Measurements from ENCODE around the gene SUPT5H.
A peak's percentile ranks its signal among the peaks of the same experiment; 100 is the strongest.
"Not testable (repeated sequence)": the region's sequence is repeated elsewhere in the genome, so short reads cannot be mapped to it uniquely, and the experiment has no call there.

The SUPT5H gene

GRCh38 chr19:39426170-39426569 lies 19.2 kb upstream of the SUPT5H start:
- no peak for DNase-seq

DNA sequence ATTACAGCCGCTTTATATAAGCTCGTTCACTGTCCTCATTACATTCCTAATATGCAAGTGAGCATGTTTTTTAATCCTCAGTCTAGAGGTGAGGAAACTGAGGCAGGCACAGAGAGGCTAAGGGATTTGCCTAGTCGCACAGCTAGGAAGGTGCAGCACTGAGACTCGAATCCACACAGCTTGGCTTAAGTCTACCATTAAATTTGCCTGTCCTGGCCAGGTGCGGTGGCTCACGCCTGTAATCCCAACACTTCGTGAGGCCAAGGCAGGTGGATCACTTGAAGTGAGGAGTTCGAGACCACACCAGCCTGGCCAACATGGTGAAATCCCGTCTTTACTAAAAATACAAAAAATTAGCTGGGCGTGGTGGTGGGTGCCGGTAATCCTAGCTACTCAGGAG lies 17.7 kb upstream of the SUPT5H start:
- DNase-seq: no peak

GRCh38 chr19:39428283-39429112 lies 16.9 kb upstream of the SUPT5H start:
- DNase-seq: no peak

DNA sequence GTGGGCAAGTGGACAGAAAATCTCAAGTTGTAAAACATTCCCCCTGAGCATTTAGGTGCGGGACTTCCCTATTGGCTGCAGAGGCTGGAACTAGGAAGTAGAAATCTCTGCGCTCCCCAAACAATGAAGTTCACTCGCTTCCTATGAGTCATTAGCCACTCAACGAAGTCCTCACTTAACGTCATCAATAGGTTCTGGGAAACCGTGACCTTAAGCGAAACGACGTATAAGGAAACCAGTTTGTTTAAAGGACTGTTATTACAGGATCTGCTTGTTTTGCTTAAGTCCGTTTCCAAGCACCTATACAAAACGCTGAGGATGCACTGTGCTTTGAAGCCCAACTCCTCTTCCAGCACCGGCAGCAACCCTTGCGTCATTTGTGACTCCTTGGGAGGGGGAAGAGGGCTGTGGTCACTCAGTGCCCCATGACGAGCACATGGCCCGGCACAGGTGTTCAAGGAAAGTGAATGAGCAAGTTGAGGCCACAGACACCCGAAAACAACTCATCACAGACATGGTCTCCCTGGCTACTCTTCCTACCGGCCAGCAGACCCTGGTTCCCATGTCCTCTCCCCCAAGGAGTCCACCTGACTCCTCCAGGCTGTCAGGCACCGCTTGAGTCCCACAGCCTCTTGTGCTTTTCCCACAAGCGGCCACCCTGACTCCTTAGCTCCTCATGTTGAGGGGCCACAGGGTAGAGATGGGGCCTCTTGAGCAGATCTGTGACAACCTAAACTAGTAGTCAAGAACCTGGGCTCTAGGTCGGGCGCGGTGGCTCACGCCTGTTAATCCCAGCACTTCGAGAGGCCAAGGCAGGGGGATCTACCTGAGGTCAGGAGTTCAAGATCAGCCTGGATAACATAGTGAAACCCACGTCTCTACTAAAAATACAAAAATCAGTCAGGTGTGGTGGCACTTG lies 14.4 kb upstream of the SUPT5H start:
- no peak for DNase-seq

GRCh38 chr19:39432677-39433025 lies 12.7 kb upstream of the SUPT5H start:
- no peak for DNase-seq

DNA sequence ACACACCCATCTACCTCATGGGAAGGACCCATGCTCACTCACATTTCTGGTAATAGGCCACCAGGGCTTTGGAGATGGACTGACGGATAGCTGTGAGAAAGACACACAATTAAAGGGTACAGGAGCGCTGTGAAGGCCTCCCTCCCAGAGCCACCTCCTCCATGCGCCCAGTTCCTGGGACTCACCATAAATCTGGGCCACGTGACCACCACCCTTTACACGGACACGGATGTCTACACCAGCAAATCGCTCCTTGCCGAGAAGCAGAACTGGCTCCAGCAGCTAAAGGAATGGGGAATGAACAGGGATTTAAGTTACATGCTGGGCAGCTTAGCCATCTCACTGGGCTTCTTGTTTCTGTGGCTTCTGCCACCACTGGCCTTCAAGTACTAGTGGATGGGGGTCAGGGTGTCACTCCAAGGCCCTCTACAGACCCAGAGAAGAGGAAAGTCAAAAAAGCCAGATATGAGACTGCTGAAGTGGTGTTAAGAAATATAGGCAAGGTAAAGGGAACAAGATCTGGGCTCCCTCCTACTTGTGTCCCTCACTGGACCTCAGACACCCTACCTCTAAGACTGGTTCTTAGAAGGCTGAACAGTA lies 11.8 kb upstream of the SUPT5H start:
- DNase-seq: no peak

DNA sequence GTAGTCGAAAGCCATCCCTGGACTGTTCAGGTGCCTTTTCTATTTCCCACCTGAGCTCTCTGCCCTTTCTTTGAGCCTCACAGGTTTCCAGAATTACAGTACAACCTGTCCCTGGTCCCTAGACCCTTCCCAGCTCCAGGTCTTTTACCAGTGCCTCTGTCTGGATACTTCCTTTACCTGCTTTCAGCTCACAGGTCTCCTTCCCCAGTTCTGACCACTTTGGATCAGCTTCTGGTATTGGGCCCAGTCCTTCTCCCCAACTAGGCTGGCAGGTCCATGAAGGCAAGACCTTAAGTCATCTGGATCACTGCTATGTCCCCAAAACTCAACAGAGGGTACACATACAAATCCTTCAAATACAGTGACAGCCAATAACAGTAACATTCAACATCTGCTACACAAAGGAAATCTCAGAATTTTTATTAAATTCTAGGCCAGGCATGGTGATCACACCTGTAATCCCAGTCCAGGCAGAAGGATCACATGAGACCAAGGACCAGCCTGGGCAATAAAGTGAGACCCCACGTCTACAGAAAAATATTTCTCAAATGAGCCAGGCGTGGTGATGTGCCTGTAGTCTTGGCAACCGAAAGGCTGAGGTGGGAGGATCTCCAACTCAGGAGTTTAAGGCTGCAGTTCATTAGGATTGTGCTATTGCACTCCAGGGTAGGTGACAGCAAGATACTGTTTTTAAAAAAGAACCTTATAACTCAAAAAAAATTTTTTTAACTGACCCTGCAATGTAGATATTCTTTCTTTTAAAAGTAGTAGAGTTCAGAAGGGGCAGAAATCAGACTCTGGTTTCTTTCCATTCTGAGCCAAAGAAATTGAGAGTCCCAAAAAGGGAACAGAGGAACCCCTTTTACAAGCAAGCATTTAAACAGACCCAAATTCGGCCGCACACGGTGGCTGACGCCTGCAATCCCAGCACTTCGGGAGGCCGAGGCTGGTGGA lies 11.0 kb upstream of the SUPT5H start:
- no peak for DNase-seq

DNA sequence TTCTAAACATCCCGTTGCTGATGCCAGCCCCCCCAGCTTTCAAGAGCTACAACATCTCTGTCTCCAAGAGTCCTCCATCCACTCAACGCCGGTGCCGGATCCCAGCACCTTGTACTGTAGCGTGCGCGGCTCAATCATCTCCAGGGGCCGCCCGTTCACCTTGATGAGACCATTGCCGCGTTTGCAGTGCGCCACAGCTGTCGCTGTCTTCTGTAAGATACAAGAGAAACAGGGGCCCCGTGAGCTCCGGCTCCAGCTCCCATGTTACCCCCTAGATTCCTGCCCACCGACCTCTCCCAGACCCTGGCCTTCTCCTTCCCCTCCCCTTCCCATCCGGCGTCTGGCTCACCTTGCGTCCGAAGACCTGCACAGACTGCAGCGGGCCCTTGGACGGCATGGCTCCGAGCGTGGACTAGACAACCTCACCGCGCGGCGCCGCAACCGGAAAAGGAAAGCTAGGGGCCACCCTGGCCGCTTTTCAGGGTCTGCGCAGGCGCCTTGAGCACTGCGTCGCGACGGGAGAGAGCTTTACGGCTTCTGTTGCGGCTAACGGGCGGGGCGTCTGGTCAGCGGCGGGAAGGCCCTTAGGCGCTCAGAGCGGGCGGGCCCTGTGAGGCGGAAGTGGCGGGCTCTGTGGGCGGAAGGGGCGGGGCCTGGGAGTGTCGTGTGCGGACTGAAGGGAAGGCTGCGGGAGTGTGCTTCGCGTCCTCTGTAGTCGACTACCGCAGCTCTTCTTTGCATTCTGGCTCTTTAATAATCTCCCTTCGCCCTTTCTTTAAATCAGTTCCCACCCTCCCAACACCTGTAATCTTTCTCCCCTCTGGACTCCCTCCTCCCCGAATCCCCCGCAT lies 9.7 kb upstream of the SUPT5H start, which contains the start of gene RPS16:
Gene RPS16 (minus strand): TSS at position 451 of the 851 bp plus-strand sequence. CDS start 54 bp downstream, at position 397.
- peak; percentile 98 for DNase-seq

DNA sequence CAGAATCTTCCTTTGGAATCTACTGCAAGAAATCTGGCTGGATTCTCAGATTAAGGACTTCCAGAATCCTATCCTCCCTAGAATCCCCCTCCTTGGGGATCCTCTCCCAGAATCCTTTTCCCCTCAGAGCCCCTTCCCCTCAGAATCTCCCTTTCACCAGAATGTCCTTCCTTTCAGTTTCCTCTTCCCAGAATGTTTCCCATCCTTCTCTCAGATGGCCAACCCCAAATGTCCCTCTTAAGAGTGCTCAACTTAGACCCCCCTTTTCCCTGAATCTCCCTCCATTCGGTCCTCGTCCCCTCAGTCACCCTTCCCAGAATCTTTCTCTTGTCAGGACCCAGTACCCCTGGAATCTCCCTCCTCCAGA lies 9.0 kb upstream of the SUPT5H start:
- DNase-seq: no peak

- no peak for DNase-seq
Observed at GRCh38 chr19:39438270-39438934, 7.0 kb upstream of the SUPT5H start.

GRCh38 chr19:39444598-39445195 lies 685 bp upstream of the SUPT5H start:
- DNase-seq: no peak

- no peak for DNase-seq
Observed at GRCh38 chr19:39446365-39447084, 1.1 kb downstream of the SUPT5H start.

DNA sequence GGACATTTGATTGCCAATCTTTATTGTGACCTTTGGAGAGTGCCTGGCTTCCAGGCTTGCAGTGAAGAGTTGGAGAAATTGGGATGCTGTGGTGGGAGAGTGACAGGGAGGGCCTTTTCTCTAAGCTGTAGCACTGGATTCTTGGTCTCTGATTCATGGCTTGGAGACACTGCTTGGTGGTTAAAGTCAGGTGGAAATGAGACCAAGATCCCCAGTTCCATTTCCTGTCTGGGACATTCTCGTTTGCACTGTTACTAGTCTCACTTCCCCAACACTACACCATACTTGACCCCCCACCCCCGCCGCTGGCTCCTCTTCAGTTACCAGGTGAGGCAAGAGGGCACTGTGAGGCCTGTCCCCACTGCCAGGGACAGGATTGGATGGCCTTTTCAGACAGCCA lies 2.9 kb downstream of the SUPT5H start:
- no peak for DNase-seq

- DNase-seq: no peak
Observed at GRCh38 chr19:39449116-39449797, 3.9 kb downstream of the SUPT5H start.

GRCh38 chr19:39451257-39451656 lies 5.9 kb downstream of the SUPT5H start:
- DNase-seq: not testable (repeated sequence)

DNA sequence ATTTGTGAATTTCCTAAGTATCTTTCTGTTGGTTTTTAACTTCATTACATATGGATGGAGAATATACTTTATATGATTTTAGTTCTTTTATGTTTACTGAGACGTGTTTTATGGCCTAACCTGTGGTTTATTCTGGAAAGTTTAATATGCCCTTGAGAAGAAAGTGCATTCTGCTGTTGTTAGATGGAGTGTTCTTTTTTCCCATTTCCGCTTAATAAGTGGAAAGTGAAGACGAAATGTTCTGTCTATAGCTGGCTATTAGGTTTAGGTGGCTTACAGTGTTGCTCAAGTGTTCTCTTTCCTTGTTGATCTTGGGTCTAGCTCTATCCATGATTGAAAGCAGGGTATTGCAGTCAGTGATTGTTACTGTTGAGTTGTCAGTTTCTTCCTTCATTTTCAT lies 18.0 kb downstream of the SUPT5H start:
- no peak for DNase-seq

DNA sequence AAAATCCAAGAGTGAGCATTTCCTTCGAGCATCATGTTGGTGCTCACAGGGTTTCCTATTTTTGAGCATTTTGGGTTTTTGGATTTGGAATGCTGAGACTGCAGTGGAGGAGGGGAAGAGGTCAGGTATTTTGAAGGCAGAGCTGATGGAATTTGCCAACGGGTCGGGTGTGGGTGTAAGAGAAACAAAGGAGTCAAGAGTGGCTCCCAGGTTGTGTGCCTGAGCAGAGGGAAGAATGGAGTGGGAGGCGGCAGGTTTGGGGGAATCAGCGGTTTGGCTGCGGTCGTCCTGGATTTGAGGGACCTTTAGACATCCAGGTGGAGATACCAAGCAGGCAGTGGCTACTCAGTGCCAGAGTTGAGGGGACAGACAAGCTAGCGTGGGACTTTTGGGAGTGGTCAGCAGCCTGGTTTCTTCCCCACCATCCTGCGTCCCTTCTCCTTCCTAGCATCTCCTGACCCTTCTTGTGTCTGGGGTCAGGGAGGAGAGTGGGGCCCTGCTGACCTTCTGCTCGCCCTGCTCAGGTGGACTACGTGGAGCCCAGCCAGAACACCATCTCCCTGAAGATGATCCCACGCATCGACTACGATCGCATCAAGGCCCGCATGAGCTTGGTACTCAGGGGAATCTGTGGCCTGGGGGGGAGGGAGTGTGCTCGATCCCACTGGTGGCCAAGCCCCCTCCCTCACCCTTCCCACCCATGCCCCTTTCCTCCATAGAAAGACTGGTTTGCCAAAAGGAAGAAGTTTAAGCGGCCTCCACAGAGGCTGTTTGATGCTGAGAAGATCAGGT lies 20.8 kb downstream of the SUPT5H start:
- DNase-seq: no peak

DNA sequence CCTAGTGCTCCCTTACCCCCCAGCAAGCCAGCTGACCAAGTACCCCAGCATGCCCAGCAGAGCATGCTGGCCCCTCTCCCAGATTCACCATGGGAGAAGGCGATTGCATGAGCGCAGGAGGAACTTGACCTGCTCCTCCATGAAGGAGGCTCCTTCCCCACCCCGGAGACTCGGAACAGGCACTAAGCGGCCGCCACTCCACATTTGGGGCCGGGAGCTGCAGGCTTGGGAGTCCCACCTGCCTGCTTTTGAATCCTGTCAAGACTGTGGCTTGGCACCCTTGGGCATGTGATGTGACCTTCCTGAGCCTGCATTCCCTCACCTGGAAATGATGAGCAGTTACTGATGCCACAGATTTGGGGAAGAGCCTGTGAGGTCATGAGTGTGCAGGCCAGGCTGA lies 22.6 kb downstream of the SUPT5H start:
- DNase-seq: no peak
